NT2/D1 (cell line): Measurements from ENCODE around the gene EPHB2.

Source experiments
- DNase-seq: peaks from one replicate; pipeline ENCODE4 v3.0.0-alpha.2; 2011; ENCODE audit warnings: low read depth, low spot score
- H3K27me3 ChIP-seq: 2 replicates; pipeline ENCODE4 v1.6.0; 2011; ENCODE audit warnings: mild to moderate bottlenecking; ENCODE audit not compliant: insufficient read length, insufficient read depth
- H3K36me3 ChIP-seq: 2 replicates; pipeline ENCODE4 v1.6.1; 2011; ENCODE audit warnings: mild to moderate bottlenecking, low read length, mixed read lengths; ENCODE audit not compliant: insufficient read depth, insufficient read length
- H3K4me1 ChIP-seq: 2 replicates; pipeline ENCODE4 v1.5.1; 2011; ENCODE audit not compliant: insufficient read depth, insufficient read length
- H3K4me3 ChIP-seq: 2 replicates; pipeline ENCODE4 v1.5.1; 2011; ENCODE audit warnings: low read depth; ENCODE audit not compliant: insufficient read length
- H3K9ac ChIP-seq: 2 replicates; pipeline ENCODE4 v1.6.0; 2011; ENCODE audit warnings: low read depth; ENCODE audit not compliant: insufficient read length
- H3K9me3 ChIP-seq: 2 replicates; pipeline ENCODE4 v1.5.1; 2011; ENCODE audit warnings: mild to moderate bottlenecking, low read length; ENCODE audit not compliant: insufficient read depth
- SUZ12 ChIP-seq: IDR thresholded peaks from 2 replicates; pipeline ENCODE4 v1.6.1; 2011; ENCODE audit not compliant: insufficient read length, insufficient read depth; ENCODE audit errors: extremely low read depth
- YY1 ChIP-seq: IDR thresholded peaks from 2 replicates; pipeline ENCODE4 v1.6.1; 2011; ENCODE audit not compliant: insufficient read length, insufficient read depth
- ZNF274 ChIP-seq: IDR thresholded peaks from 2 replicates; pipeline ENCODE4 v1.6.1; 2011; ENCODE audit warnings: mild to moderate bottlenecking, low read depth, low read length

EPHB2 gene

DNA sequence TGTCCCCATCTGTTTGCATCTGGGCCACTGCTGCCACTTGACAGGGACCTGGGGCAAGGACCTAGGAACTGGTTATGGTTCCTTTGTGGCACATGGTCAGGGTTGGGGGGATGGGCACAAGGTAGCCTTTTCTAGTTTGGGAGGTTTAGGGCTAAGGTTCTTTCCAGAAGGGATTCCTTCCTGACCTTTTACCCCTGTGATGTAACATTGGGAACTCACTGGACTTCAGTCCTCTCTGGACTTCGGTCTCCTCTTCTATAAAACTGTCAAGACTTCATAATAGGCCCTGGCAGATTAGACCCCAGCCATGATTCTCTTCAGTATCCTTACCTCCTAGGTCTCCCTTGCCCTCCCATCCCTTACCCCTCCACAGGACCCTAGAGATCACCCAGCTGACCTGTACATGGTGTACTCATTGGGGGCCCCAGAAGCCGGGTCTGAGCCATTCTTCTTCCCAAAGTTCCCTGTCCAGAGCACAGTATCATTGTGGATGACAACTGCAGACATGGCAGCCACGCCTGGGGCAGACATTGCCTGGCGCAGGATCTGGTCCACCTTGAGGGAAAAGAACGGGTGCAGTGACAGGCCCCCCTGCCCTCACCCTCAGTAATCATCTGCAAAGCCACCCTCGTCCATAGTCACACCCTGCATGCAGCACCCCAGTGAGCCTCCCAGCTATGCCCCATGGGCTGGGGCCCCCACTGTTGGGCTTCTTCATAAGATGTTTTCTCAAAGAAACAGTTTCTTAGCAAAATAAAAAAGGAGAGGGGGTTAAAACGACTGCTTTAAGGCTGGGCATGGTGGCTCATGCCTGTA lies 249.1 kb downstream of the EPHB2 start:
- Histone ChIP-seq H3K36me3 (no peaks in the 10 kb centered on the region), H3K9me3 (no peaks in the 10 kb centered on the region), H3K4me3 (no peak overlapping the region), H3K4me1 (no peaks in the 10 kb centered on the region), H3K27me3 (peaks cover 24% of the 10 kb centered on the region), H3K9ac (no peak overlapping the region)
- TF ChIP-seq SUZ12: no peak
- TF ChIP-seq ZNF274: no peak
- no peak for TF ChIP-seq YY1
- DNase-seq: no peak

DNA sequence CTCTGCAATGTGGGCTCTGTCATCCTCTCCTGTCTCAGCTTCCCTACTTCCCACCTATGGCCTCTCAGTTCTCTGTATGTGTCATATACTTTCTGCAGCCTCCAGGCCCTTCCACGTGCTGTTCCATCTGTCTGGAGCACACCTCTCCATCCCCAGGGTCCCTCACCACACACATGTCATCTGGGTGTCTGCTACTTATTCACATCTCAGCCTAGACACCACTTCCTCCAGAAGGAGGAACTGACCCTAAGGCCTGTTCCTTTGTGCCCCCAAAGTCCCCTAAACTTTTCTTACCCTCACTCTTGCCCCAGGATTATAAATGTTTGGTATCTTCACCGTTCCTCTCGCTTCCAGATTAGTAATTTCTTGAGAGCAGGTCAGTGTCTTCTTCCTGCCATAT lies 251.9 kb downstream of the EPHB2 start:
- Histone ChIP-seq H3K4me3 (no peak overlapping the region), H3K4me1 (no peaks in the 10 kb centered on the region), H3K27me3 (peaks cover 13% of the 10 kb centered on the region), H3K36me3 (no peaks in the 10 kb centered on the region), H3K9ac (no peak overlapping the region), H3K9me3 (no peaks in the 10 kb centered on the region)
- no peak for DNase-seq
- TF ChIP-seq YY1 (no peak), ZNF274 (no peak)

DNA sequence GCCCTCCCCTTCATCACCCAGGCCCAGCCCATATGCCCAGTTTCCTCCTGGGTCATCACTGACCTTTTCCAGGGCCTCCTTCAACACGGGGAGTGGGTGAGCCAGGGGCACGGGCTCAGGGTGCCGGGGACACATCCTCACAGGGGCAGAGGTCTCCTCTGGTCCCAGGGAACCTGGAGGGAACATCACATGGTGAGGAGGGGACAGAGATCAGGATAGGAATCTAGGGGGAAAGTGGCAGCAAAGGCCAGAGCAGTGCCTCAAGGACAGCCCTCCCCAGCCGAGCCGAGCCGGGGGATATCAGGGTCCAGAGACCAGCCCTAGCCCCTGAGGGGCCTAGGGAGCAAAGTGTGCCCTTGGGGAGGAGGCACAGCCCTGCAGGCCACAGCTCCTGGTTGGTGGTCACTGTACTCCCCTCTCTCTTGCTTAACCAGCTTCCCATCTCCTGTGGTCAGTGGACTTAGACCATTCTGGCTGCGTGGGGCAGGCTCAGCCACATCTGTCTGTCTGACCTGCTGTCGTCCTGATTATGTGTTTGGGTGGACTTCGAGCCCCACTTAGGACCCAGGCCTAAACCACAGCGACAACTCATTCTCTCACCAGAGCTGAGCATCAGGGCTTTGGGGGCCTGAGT lies 252.5 kb downstream of the EPHB2 start:
- H3K9ac ChIP-seq: no peak overlapping the region
- H3K4me3 ChIP-seq: no peak overlapping the region
- TF ChIP-seq SUZ12 (no peak), ZNF274 (no peak), YY1 (no peak)
- H3K9me3 ChIP-seq: no peaks in the 10 kb centered on the region
- DNase-seq: no peak
- H3K4me1 ChIP-seq: no peaks in the 10 kb centered on the region
- H3K36me3 ChIP-seq: no peaks in the 10 kb centered on the region
- peaks cover 13% of the 10 kb centered on the region for H3K27me3 ChIP-seq

DNA sequence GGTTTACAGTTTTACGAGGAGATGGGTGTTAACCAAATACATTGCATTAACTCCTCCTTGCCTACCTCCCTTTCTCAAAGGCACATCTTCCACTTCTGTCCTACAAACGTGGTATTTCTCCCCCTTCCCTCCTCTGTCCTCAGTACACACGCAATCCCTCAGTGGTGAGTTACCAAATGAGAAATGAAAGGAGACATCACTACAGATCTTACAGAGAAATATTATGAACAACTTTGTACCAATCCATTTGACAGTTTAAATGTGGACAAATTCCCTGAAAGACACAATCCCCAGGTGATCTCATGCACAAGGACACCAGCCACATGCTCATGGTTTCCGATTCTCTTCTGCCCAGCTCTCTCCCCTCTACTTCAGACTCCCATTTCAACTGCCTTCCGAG lies 255.7 kb downstream of the EPHB2 start:
- peaks cover 9% of the 10 kb centered on the region for H3K27me3 ChIP-seq
- H3K4me1 ChIP-seq: peaks cover 2% of the 10 kb centered on the region
- no peaks in the 10 kb centered on the region for H3K36me3 ChIP-seq
- no peaks in the 10 kb centered on the region for H3K9me3 ChIP-seq
- no peak for DNase-seq
- H3K9ac ChIP-seq: no peak overlapping the region
- TF ChIP-seq YY1: no peak
- no peak for TF ChIP-seq ZNF274
- no peak for TF ChIP-seq SUZ12
- H3K4me3 ChIP-seq: no peak overlapping the region

DNA sequence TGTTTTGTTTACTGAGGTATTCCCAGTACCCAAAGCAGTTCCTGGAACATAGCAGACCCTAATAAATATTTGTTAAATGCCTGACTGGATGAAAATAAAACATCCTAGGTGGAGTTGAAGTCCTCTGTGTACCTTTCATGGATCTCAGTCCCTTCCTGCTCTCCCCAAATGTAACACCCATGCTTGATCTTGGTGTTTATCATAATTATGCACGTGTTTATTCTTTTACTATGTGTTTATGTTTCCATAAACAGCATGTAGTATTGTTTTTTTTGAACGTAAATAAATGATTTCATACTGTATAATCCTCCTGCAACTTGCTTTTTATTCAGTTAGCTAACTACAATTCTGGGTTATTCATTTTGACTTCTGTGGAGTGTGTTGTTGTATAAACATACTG lies 257.2 kb downstream of the EPHB2 start:
- Histone ChIP-seq H3K27me3 (peaks cover 9% of the 10 kb centered on the region), H3K4me3 (no peak overlapping the region), H3K9ac (no peak overlapping the region), H3K4me1 (peaks cover 6% of the 10 kb centered on the region), H3K36me3 (no peaks in the 10 kb centered on the region), H3K9me3 (no peaks in the 10 kb centered on the region)
- no peak for DNase-seq
- no peak for TF ChIP-seq SUZ12
- no peak for TF ChIP-seq YY1
- TF ChIP-seq ZNF274: no peak

DNA sequence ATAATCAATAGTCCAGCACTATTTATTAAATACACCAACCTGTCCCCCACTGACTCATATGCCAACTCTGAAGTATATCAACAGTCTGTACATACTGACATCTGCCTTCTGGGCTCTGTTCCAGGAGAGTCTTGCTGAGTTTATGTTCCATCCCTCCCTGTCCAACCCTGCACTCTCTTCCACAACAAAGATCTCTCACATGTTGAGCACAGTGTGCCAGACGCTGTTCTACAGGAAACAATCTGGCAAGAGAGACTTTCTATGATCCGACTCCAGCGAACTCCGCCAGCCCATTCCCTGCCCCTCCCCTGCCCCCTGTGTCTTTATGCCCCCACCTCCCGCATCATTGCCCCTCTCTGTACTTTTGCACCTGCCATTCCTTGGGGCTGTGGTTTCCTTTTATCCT lies 258.7 kb downstream of the EPHB2 start:
- TF ChIP-seq YY1: no peak
- TF ChIP-seq SUZ12: no peak
- no peak for TF ChIP-seq ZNF274
- Histone ChIP-seq H3K4me3 (no peak overlapping the region), H3K36me3 (no peaks in the 10 kb centered on the region), H3K27me3 (peaks cover 4% of the 10 kb centered on the region), H3K9me3 (no peaks in the 10 kb centered on the region), H3K9ac (no peak overlapping the region), H3K4me1 (peaks cover 6% of the 10 kb centered on the region)
- DNase-seq: no peak

DNA sequence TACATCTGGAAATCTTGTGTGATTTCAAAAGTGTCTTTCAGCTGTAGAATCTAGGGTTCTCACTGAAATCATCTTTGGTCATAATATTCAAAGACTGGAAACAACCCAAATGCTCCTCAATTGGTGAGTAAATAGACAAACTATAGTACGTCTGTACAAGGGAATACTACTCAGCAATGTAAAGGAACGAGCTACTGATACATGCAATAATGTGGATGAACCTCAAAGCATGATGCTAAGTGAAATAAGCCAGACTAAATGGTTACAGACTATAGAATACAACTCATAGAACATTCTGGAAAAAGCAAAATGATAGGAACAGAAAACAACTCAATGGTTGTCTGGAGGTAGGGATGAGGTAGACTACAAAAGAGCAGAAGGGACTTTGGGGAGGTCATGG lies 259.5 kb downstream of the EPHB2 start:
- H3K27me3 ChIP-seq: peaks cover 4% of the 10 kb centered on the region
- H3K36me3 ChIP-seq: no peaks in the 10 kb centered on the region
- no peak overlapping the region for H3K9ac ChIP-seq
- H3K9me3 ChIP-seq: no peaks in the 10 kb centered on the region
- peaks cover 6% of the 10 kb centered on the region for H3K4me1 ChIP-seq
- no peak for TF ChIP-seq ZNF274
- TF ChIP-seq SUZ12: no peak
- TF ChIP-seq YY1: no peak
- H3K4me3 ChIP-seq: no peak overlapping the region
- no peak for DNase-seq
